ENCODE data around the gene PANK1. TPM values are rescaled to one million over a fixed set of nuclear protein-coding genes. Genes with fewer than 3 reads are reported as not detected.

PANK1 gene
- total RNA-seq, 1 experiment from 2014 or later = 33.2 TPM

DNA sequence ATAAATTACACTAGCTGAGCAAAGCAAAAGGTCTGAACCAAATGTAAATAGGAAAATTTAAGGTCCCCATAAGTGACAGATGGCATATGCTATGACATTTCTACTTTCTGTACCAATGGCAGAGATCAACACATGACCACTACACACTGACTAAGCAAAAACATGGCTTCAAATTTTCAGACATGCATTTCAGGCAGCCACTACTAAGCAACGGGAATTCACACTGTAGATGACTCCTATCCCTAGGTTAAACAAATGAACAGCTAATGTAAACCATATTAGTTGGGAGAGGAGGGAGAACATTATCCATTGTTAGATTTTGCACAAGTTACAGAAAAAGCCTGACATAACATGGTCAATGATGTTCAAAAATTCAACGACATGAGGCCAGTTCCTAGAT is 45.0 kb upstream of the PANK1 start:
- Histone ChIP-seq H3K9ac (ENCODE audit: extremely low read depth, insufficient read length, low read length) (no peak overlapping the region), H4K5ac (ENCODE audit: insufficient read length, low read depth, low read length) (no peak overlapping the region), H2BK15ac (ENCODE audit: low read depth, low read length) (no peak overlapping the region), H2BK120ac (ENCODE audit: low read depth, low read length, poor library complexity, severe bottlenecking) (no peak overlapping the region), H3K79me1 (ENCODE audit: insufficient read depth, low read depth, low read length, poor library complexity, severe bottlenecking) (no peaks in the 10 kb centered on the region), H2BK12ac (ENCODE audit: insufficient read length, low read depth, low read length) (no peak overlapping the region), H4K20me1 (ENCODE audit: control insufficient read depth, insufficient read depth, insufficient read length) (no peaks in the 10 kb centered on the region), H3K4me2 (ENCODE audit: insufficient read depth, insufficient read length, low read length) (no peak overlapping the region), H3K9me3 (ENCODE audit: control insufficient read depth, low read depth, low read length) (no peaks in the 10 kb centered on the region), H3K18ac (ENCODE audit: insufficient read length, low read depth, low read length) (no peak overlapping the region), H3K4ac (ENCODE audit: low read depth, low read length) (no peak overlapping the region), H2AK5ac (ENCODE audit: insufficient read length, low read length) (no peak overlapping the region), H3K14ac (ENCODE audit: insufficient read depth, low read length) (no peak overlapping the region), H4K91ac (ENCODE audit: insufficient read length, low read depth, low read length) (no peak overlapping the region), H3K23me2 (ENCODE audit: insufficient read length, low read depth, low read length, poor library complexity, severe bottlenecking) (no peaks in the 10 kb centered on the region), H3K4me1 (ENCODE audit: insufficient read depth, low read length) (no peaks in the 10 kb centered on the region), H3T11ph (ENCODE audit: low read length) (no peak overlapping the region), H2BK5ac (ENCODE audit: insufficient read length, low read length) (no peak overlapping the region), H2BK20ac (ENCODE audit: low read depth, low read length, poor library complexity, severe bottlenecking) (no peak overlapping the region), H2AFZ (ENCODE audit: low read length) (no peak overlapping the region), H3K79me2 (ENCODE audit: insufficient read depth, low read length) (no peaks in the 10 kb centered on the region), H3K56ac (ENCODE audit: insufficient read length, low read depth, low read length) (no peak overlapping the region), H3K23ac (ENCODE audit: insufficient read length, low read depth, low read length) (no peak overlapping the region), H3K27me3 (ENCODE audit: insufficient read depth, low read length) (no peaks in the 10 kb centered on the region), H4K8ac (replicated peaks; ENCODE audit: insufficient read length, low read depth, low read length) (no peak overlapping the region), H3K27ac (ENCODE audit: insufficient read length, low read depth, low read length) (no peak overlapping the region)
- Mint-ChIP-seq H3K4me1 (peaks cover 14 to 19% of the 10 kb centered on the region in 2 experiments), H3K9me3 (no peaks in the 10 kb centered on the region), H3K36me3 (ENCODE audit: insufficient read depth in 1 of 3, low read depth in 3 of 3) (peaks cover 0 to 14% (median 0%) of the 10 kb centered on the region in 3 experiments; a peak in 2 of 7 replicates), H3K27ac (no peak overlapping the region), H3K27me3 (ENCODE audit: low read depth) (no peaks in the 10 kb centered on the region), H3K4me3 (no peak overlapping the region)
- no CpG with 5 or more reads among the region's 2 CpGs for WGBS (ENCODE audit: extremely low coverage, insufficient read length, low lambda C conversion rate)
- DNase-seq = no peak
- no peak for TF ChIP-seq CTCF (conservative IDR thresholded peaks at IDR 0.05)

Measured in H9 (cell line).